Measurements from ENCODE around the gene ARHGAP10.
A peak's percentile ranks its signal among the peaks of the same experiment; 100 is the strongest.

GRCh38 chr4:147866532-147867271 is 134.8 kb downstream of the ARHGAP10 start:
- TF ChIP-seq EZH2phosphoT487 (IDR thresholded peaks at IDR 0.05; ENCODE audit: borderline replicate concordance, low read depth, low read length): no peak
- TF ChIP-seq, protein P1, sequence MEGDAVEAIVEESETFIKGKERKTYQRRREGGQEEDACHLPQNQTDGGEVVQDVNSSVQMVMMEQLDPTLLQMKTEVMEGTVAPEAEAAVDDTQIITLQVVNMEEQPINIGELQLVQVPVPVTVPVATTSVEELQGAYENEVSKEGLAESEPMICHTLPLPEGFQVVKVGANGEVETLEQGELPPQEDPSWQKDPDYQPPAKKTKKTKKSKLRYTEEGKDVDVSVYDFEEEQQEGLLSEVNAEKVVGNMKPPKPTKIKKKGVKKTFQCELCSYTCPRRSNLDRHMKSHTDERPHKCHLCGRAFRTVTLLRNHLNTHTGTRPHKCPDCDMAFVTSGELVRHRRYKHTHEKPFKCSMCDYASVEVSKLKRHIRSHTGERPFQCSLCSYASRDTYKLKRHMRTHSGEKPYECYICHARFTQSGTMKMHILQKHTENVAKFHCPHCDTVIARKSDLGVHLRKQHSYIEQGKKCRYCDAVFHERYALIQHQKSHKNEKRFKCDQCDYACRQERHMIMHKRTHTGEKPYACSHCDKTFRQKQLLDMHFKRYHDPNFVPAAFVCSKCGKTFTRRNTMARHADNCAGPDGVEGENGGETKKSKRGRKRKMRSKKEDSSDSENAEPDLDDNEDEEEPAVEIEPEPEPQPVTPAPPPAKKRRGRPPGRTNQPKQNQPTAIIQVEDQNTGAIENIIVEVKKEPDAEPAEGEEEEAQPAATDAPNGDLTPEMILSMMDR (conservative IDR thresholded peaks at IDR 0.05; ENCODE audit: low read length): peak; percentile 100
